ENCODE measurements around the gene VPS29. TPM values are rescaled to one million over a fixed set of nuclear protein-coding genes. Genes with fewer than 3 reads are reported as not detected.

Gene VPS29
- total RNA-seq, 1 donor from 2014 or later, result 80.7 TPM

- Mint-ChIP-seq H3K9me3 (ENCODE audit: unreplicated experiment) (no peaks in the 10 kb centered on the region), H3K4me1 (ENCODE audit: low read depth, unreplicated experiment) (peaks cover 7% of the 10 kb centered on the region), H3K36me3 (ENCODE audit: low read depth, unreplicated experiment) (peaks cover 12% of the 10 kb centered on the region), H3K4me3 (ENCODE audit: unreplicated experiment) (no peak overlapping the region), H3K27me3 (ENCODE audit: low read depth, unreplicated experiment) (no peaks in the 10 kb centered on the region), H3K27ac (ENCODE audit: unreplicated experiment) (peak overlapping the region; percentile 6)
- Histone ChIP-seq H3K4me2 (ENCODE audit: low read length) (no peak overlapping the region), H3K9me3 (ENCODE audit: insufficient read depth, low read depth, low read length) (no peaks in the 10 kb centered on the region), H3K9ac (ENCODE audit: low read length) (no peak overlapping the region), H3K4me1 (ENCODE audit: insufficient read depth, low read length) (peaks cover 8% of the 10 kb centered on the region), H3K4me3 (ENCODE audit: insufficient read depth, low read depth, low read length) (no peak overlapping the region), H3K27ac (ENCODE audit: low read depth, low read length) (no peak overlapping the region), H3K36me3 (ENCODE audit: insufficient read depth, low read length) (peaks cover 23% of the 10 kb centered on the region), H3K27me3 (ENCODE audit: insufficient read depth, low read length) (no peaks in the 10 kb centered on the region), H4K20me1 (ENCODE audit: insufficient read depth, low read length) (peaks cover 27% of the 10 kb centered on the region), H2AFZ (ENCODE audit: low read depth, low read length) (no peak overlapping the region), H3K79me2 (ENCODE audit: insufficient read depth, low read length) (no peaks in the 10 kb centered on the region)
- TF ChIP-seq CTCF (IDR thresholded peaks at IDR 0.05; ENCODE audit: insufficient read depth, low read depth, low read length), result no peak
- no peak for TF ChIP-seq EZH2 (IDR thresholded peaks at IDR 0.05; ENCODE audit: insufficient read depth, low read length)
- FAIRE-seq (no peak), DNase-seq (ENCODE audit: low read depth) (no peak)
Measured at GRCh38 chr12:110536834-110537604, 35.1 kb upstream of the VPS29 start.

DNA sequence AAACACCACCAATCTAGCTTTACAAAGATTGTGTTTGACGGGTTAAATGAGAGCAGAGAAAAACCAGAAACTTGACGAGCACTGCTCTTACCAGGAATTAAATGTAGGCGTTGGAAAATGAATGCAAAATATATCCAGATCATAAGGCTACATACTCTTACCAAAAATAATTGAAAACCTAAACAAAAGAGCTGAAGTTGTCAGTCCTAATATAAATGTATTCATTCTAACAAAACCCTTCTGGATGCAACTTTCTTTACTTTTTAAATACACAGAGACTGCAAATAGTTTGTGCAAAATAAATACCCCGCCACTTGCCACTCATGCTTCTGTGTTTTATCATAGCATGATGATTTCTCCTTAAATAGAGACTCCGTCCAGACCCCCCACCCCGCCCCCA lies 32.9 kb upstream of the VPS29 start:
- Mint-ChIP-seq H3K4me1 (ENCODE audit: low read depth, unreplicated experiment) (peaks cover 12% of the 10 kb centered on the region), H3K27me3 (ENCODE audit: low read depth, unreplicated experiment) (no peaks in the 10 kb centered on the region), H3K9me3 (ENCODE audit: unreplicated experiment) (no peaks in the 10 kb centered on the region), H3K27ac (ENCODE audit: unreplicated experiment) (no peak overlapping the region), H3K36me3 (ENCODE audit: low read depth, unreplicated experiment) (peaks cover 17% of the 10 kb centered on the region), H3K4me3 (ENCODE audit: unreplicated experiment) (no peak overlapping the region)
- Histone ChIP-seq H3K4me3 (ENCODE audit: insufficient read depth, low read depth, low read length) (no peak overlapping the region), H2AFZ (ENCODE audit: low read depth, low read length) (no peak overlapping the region), H3K79me2 (ENCODE audit: insufficient read depth, low read length) (no peaks in the 10 kb centered on the region), H3K27ac (ENCODE audit: low read depth, low read length) (no peak overlapping the region), H4K20me1 (ENCODE audit: insufficient read depth, low read length) (peaks cover 36% of the 10 kb centered on the region), H3K4me1 (ENCODE audit: insufficient read depth, low read length) (peaks cover 10% of the 10 kb centered on the region), H3K9ac (ENCODE audit: low read length) (no peak overlapping the region), H3K4me2 (ENCODE audit: low read length) (no peak overlapping the region), H3K36me3 (ENCODE audit: insufficient read depth, low read length) (peaks cover 23% of the 10 kb centered on the region), H3K9me3 (ENCODE audit: insufficient read depth, low read depth, low read length) (no peaks in the 10 kb centered on the region), H3K27me3 (ENCODE audit: insufficient read depth, low read length) (no peaks in the 10 kb centered on the region)
- no peak for TF ChIP-seq CTCF (IDR thresholded peaks at IDR 0.05; ENCODE audit: insufficient read depth, low read depth, low read length)
- TF ChIP-seq EZH2 (IDR thresholded peaks at IDR 0.05; ENCODE audit: insufficient read depth, low read length), result no peak
- no peak for FAIRE-seq
- DNase-seq (ENCODE audit: low read depth), result no peak

GRCh38 chr12:110533607-110534006 lies 31.7 kb upstream of the VPS29 start:
- H4K20me1 ChIP-seq (ENCODE audit: insufficient read depth, low read length), result peaks cover 33% of the 10 kb centered on the region
- H3K27ac ChIP-seq (ENCODE audit: low read depth, low read length), result no peak overlapping the region
- no peak for FAIRE-seq
- H2AFZ ChIP-seq (ENCODE audit: low read depth, low read length), result no peak overlapping the region
- H3K4me3 ChIP-seq (ENCODE audit: insufficient read depth, low read depth, low read length), result no peak overlapping the region
- no peaks in the 10 kb centered on the region for H3K79me2 ChIP-seq (ENCODE audit: insufficient read depth, low read length)
- H3K9me3 Mint-ChIP-seq (ENCODE audit: unreplicated experiment), result no peaks in the 10 kb centered on the region
- H3K9me3 ChIP-seq (ENCODE audit: insufficient read depth, low read depth, low read length), result no peaks in the 10 kb centered on the region
- H3K27me3 Mint-ChIP-seq (ENCODE audit: low read depth, unreplicated experiment), result no peaks in the 10 kb centered on the region
- H3K27ac Mint-ChIP-seq (ENCODE audit: unreplicated experiment), result no peak overlapping the region
- peaks cover 23% of the 10 kb centered on the region for H3K36me3 ChIP-seq (ENCODE audit: insufficient read depth, low read length)
- peak; percentile 35 for DNase-seq (ENCODE audit: low read depth)
- no peak overlapping the region for H3K4me2 ChIP-seq (ENCODE audit: low read length)
- H3K9ac ChIP-seq (ENCODE audit: low read length), result no peak overlapping the region
- H3K36me3 Mint-ChIP-seq (ENCODE audit: low read depth, unreplicated experiment), result peaks cover 17% of the 10 kb centered on the region
- no peaks in the 10 kb centered on the region for H3K27me3 ChIP-seq (ENCODE audit: insufficient read depth, low read length)
- no peak overlapping the region for H3K4me3 Mint-ChIP-seq (ENCODE audit: unreplicated experiment)
- H3K4me1 Mint-ChIP-seq (ENCODE audit: low read depth, unreplicated experiment), result peaks cover 10% of the 10 kb centered on the region
- H3K4me1 ChIP-seq (ENCODE audit: insufficient read depth, low read length), result peaks cover 10% of the 10 kb centered on the region
- no peak for TF ChIP-seq EZH2 (IDR thresholded peaks at IDR 0.05; ENCODE audit: insufficient read depth, low read length)
- TF ChIP-seq CTCF (IDR thresholded peaks at IDR 0.05; ENCODE audit: insufficient read depth, low read depth, low read length), result no peak

Measured in astrocyte (in vitro differentiated cells and primary cell).